Activated CD4-positive, alpha-beta T cell treated with anti-CD3 and anti-CD28 coated beads, Interleukin-2, amount 10 ng/mL, durations not matched to agents 24 days and 14 days (primary cell): ENCODE data around the gene CXXC4. TPM values are rescaled to one million over a fixed set of nuclear protein-coding genes. Genes with fewer than 3 reads are reported as not detected.

Experiments
- DNase-seq: peaks from one replicate; pipeline ENCODE4 v3.0.0; 2022
- H3K27ac Mint-ChIP-seq: one replicate; pipeline ENCODE4 v1.8.0; 2022; ENCODE audit warnings: mild to moderate bottlenecking, mixed read lengths
- H3K27me3 Mint-ChIP-seq: one replicate; pipeline ENCODE4 v1.8.0; 2022; ENCODE audit warnings: mixed read lengths
- H3K36me3 Mint-ChIP-seq: one replicate; pipeline ENCODE4 v1.8.0; 2022; ENCODE audit warnings: low read depth, mild to moderate bottlenecking, mixed read lengths
- H3K4me1 Mint-ChIP-seq: one replicate; pipeline ENCODE4 v1.8.0; 2021; ENCODE audit warnings: mixed read lengths
- H3K4me3 Mint-ChIP-seq: one replicate; pipeline ENCODE4 v1.8.0; 2022; ENCODE audit warnings: mild to moderate bottlenecking, moderate library complexity, mixed read lengths
- H3K9me3 Mint-ChIP-seq: one replicate; pipeline ENCODE4 v1.8.0; 2021; ENCODE audit warnings: mixed read lengths
- intact Hi-C: fragments of 100-400 bp; cut with micrococcal nuclease; formaldehyde crosslinking; loops from one replicate; pipeline ENCODE4 v1.15.1; 2023
- total RNA-seq: library from RNA; stranded (reverse); gene quantifications from 2 replicates; pipeline ENCODE4 v1.2.3, GENCODE V29; 2022

The CXXC4 gene
- total RNA-seq, 1 donor from 2014 or later, result not detected

GRCh38 chr4:104494185-104494584, 509 bp downstream of the CXXC4 start:
- no peak overlapping the region for H3K4me3 Mint-ChIP-seq
- H3K27ac Mint-ChIP-seq, result no peak overlapping the region
- no peak for DNase-seq
- intact Hi-C loops, result no loop called here
- H3K36me3 Mint-ChIP-seq, result no peaks in the 10 kb centered on the region
- H3K9me3 Mint-ChIP-seq, result peaks cover 8% of the 10 kb centered on the region
- peaks cover 64% of the 10 kb centered on the region for H3K27me3 Mint-ChIP-seq
- H3K4me1 Mint-ChIP-seq, result peaks cover 17% of the 10 kb centered on the region

- H3K27me3 Mint-ChIP-seq, result peaks cover 67% of the 10 kb centered on the region
- no peak overlapping the region for H3K4me3 Mint-ChIP-seq
- peaks cover 8% of the 10 kb centered on the region for H3K9me3 Mint-ChIP-seq
- no peaks in the 10 kb centered on the region for H3K36me3 Mint-ChIP-seq
- no peak for DNase-seq
- H3K27ac Mint-ChIP-seq, result no peak overlapping the region
- peaks cover 17% of the 10 kb centered on the region for H3K4me1 Mint-ChIP-seq
- intact Hi-C loops, result no loop called here
These were observed 1.4 kb downstream of the CXXC4 start for GRCh38 chr4:104493081-104493831.

GRCh38 chr4:104492183-104492771, 2.4 kb downstream of the CXXC4 start:
- no peak for DNase-seq
- Mint-ChIP-seq H3K9me3 (peaks cover 8% of the 10 kb centered on the region), H3K36me3 (no peaks in the 10 kb centered on the region), H3K27me3 (peaks cover 69% of the 10 kb centered on the region), H3K4me3 (peak overlapping the region; percentile 64), H3K27ac (no peak overlapping the region), H3K4me1 (peaks cover 17% of the 10 kb centered on the region)
- intact Hi-C loops, result no loop called here

GRCh38 chr4:104491481-104492182, 3.1 kb downstream of the CXXC4 start:
- Mint-ChIP-seq H3K36me3 (no peaks in the 10 kb centered on the region), H3K27ac (no peak overlapping the region), H3K27me3 (peaks cover 70% of the 10 kb centered on the region), H3K4me3 (peak overlapping the region; percentile 64), H3K9me3 (peaks cover 8% of the 10 kb centered on the region), H3K4me1 (peaks cover 17% of the 10 kb centered on the region)
- intact Hi-C loops, result no loop called here
- peak; percentile 70 for DNase-seq

GRCh38 chr4:104490770-104491480, 3.8 kb downstream of the CXXC4 start:
- Mint-ChIP-seq H3K36me3 (no peaks in the 10 kb centered on the region), H3K27ac (no peak overlapping the region)
- peak; percentile 75 for DNase-seq

GRCh38 chr4:104490096-104490769, 4.5 kb downstream of the CXXC4 start:
- intact Hi-C loops, result no loop called here
- H3K4me1 Mint-ChIP-seq, result peaks cover 16% of the 10 kb centered on the region
- no peaks in the 10 kb centered on the region for H3K36me3 Mint-ChIP-seq
- no peak overlapping the region for H3K27ac Mint-ChIP-seq
- H3K9me3 Mint-ChIP-seq, result peaks cover 8% of the 10 kb centered on the region
- H3K27me3 Mint-ChIP-seq, result peaks cover 64% of the 10 kb centered on the region
- H3K4me3 Mint-ChIP-seq, result peak overlapping the region; percentile 78
- no peak for DNase-seq

More at GRCh38 chr4:104490770-104491480, 3.8 kb downstream of the CXXC4 start:
- peaks cover 70% of the 10 kb centered on the region for H3K27me3 Mint-ChIP-seq
- H3K4me1 Mint-ChIP-seq, result peaks cover 17% of the 10 kb centered on the region
- H3K4me3 Mint-ChIP-seq, result peak overlapping the region; percentile 78
- intact Hi-C loops, result no loop called here
- peaks cover 8% of the 10 kb centered on the region for H3K9me3 Mint-ChIP-seq

GRCh38 chr4:104489731-104490095, 5.0 kb downstream of the CXXC4 start:
- Mint-ChIP-seq H3K36me3 (no peaks in the 10 kb centered on the region), H3K4me3 (no peak overlapping the region), H3K9me3 (peaks cover 8% of the 10 kb centered on the region), H3K27ac (no peak overlapping the region), H3K27me3 (peaks cover 59% of the 10 kb centered on the region), H3K4me1 (peaks cover 14% of the 10 kb centered on the region)
- intact Hi-C loops, result no loop called here
- DNase-seq, result no peak

GRCh38 chr4:104488151-104488550, 6.5 kb downstream of the CXXC4 start:
- H3K4me1 Mint-ChIP-seq, result peaks cover 11% of the 10 kb centered on the region
- no peak overlapping the region for H3K4me3 Mint-ChIP-seq
- no peaks in the 10 kb centered on the region for H3K36me3 Mint-ChIP-seq

GRCh38 chr4:104486716-104487504, 7.8 kb downstream of the CXXC4 start:
- intact Hi-C loops, result no loop called here
- no peak overlapping the region for H3K4me3 Mint-ChIP-seq
- H3K4me1 Mint-ChIP-seq, result peaks cover 8% of the 10 kb centered on the region

More at GRCh38 chr4:104488151-104488550, 6.5 kb downstream of the CXXC4 start:
- peaks cover 4% of the 10 kb centered on the region for H3K9me3 Mint-ChIP-seq
- intact Hi-C loops, result no loop called here
- H3K27me3 Mint-ChIP-seq, result peaks cover 44% of the 10 kb centered on the region
- no peak overlapping the region for H3K27ac Mint-ChIP-seq
- no peak for DNase-seq

GRCh38 chr4:104475652-104476051, 19.0 kb downstream of the CXXC4 start:
- no peak overlapping the region for H3K4me3 Mint-ChIP-seq
- intact Hi-C loops, result no loop called here
- DNase-seq, result no peak
- no peak overlapping the region for H3K27ac Mint-ChIP-seq
- no peaks in the 10 kb centered on the region for H3K4me1 Mint-ChIP-seq
- H3K9me3 Mint-ChIP-seq, result no peaks in the 10 kb centered on the region
- no peaks in the 10 kb centered on the region for H3K27me3 Mint-ChIP-seq
- H3K36me3 Mint-ChIP-seq, result no peaks in the 10 kb centered on the region

More at GRCh38 chr4:104486716-104487504, 7.8 kb downstream of the CXXC4 start:
- no peaks in the 10 kb centered on the region for H3K9me3 Mint-ChIP-seq
- DNase-seq, result no peak
- H3K36me3 Mint-ChIP-seq, result no peaks in the 10 kb centered on the region
- peaks cover 31% of the 10 kb centered on the region for H3K27me3 Mint-ChIP-seq
- H3K27ac Mint-ChIP-seq, result no peak overlapping the region

- H3K4me1 Mint-ChIP-seq, result no peaks in the 10 kb centered on the region
- DNase-seq, result no peak
- H3K9me3 Mint-ChIP-seq, result no peaks in the 10 kb centered on the region
- H3K27me3 Mint-ChIP-seq, result no peaks in the 10 kb centered on the region
- no peak overlapping the region for H3K4me3 Mint-ChIP-seq
- H3K27ac Mint-ChIP-seq, result no peak overlapping the region
- no peaks in the 10 kb centered on the region for H3K36me3 Mint-ChIP-seq
- intact Hi-C loops, result no loop called here
These were observed 21.9 kb downstream of the CXXC4 start for GRCh38 chr4:104472766-104473165.

- H3K27me3 Mint-ChIP-seq, result no peaks in the 10 kb centered on the region
- H3K9me3 Mint-ChIP-seq, result no peaks in the 10 kb centered on the region
- no peak for DNase-seq
- no peaks in the 10 kb centered on the region for H3K36me3 Mint-ChIP-seq
- intact Hi-C loops, result no loop called here
- no peak overlapping the region for H3K27ac Mint-ChIP-seq
- H3K4me1 Mint-ChIP-seq, result no peaks in the 10 kb centered on the region
- H3K4me3 Mint-ChIP-seq, result no peak overlapping the region
These were observed 23.9 kb downstream of the CXXC4 start for GRCh38 chr4:104470770-104471169.

- DNase-seq, result no peak
- intact Hi-C loops, result no loop called here
- H3K4me1 Mint-ChIP-seq, result no peaks in the 10 kb centered on the region
- no peaks in the 10 kb centered on the region for H3K27me3 Mint-ChIP-seq
- H3K27ac Mint-ChIP-seq, result no peak overlapping the region
- no peaks in the 10 kb centered on the region for H3K36me3 Mint-ChIP-seq
- H3K4me3 Mint-ChIP-seq, result no peak overlapping the region
- H3K9me3 Mint-ChIP-seq, result no peaks in the 10 kb centered on the region
These were observed 24.9 kb downstream of the CXXC4 start for GRCh38 chr4:104469794-104470193.
